ENCODE data around the gene RDH8. TPM values are rescaled to one million over a fixed set of nuclear protein-coding genes. Genes with fewer than 3 reads are reported as not detected.

Gene RDH8
- total and polyA plus RNA-seq, 2 of the 8 experiments (the other 6 are each of a cell fraction or from before 2014, with no cell fraction given): 0.38 TPM; not detected in 1

- no peak for TF ChIP-seq KDM1A (IDR thresholded peaks at IDR 0.05; ENCODE audit: borderline replicate concordance, low read length)
- no peak for TF ChIP-seq RAD21 (IDR thresholded peaks at IDR 0.05 in 1 of 2, conservative IDR thresholded peaks at IDR 0.05 in 1 of 2; ENCODE audit: low read depth in 2 of 2, low read length in 2 of 2)
- no peak for TF ChIP-seq SIX5 (IDR thresholded peaks at IDR 0.05; ENCODE audit: low read depth, low read length)
- no peak for TF ChIP-seq SAP30 (IDR thresholded peaks at IDR 0.05; ENCODE audit: insufficient read depth, insufficient replicate concordance, low read length)
- TF ChIP-seq TCF12 (IDR thresholded peaks at IDR 0.05; ENCODE audit: low read depth, low read length): no peak
- no peak for TF ChIP-seq ZNF274 (IDR thresholded peaks at IDR 0.05; ENCODE audit: borderline replicate concordance, extremely low read depth, low read length)
- no peak for TF ChIP-seq SIN3A (conservative IDR thresholded peaks at IDR 0.05 in 1 of 2, IDR thresholded peaks at IDR 0.05 in 1 of 2; ENCODE audit: low read depth in 1 of 2, low read length in 2 of 2)
- TF ChIP-seq BRCA1 (IDR thresholded peaks at IDR 0.05; ENCODE audit: low read depth, low read length): no peak
These were observed 3.5 kb upstream of the RDH8 start (continued) for GRCh38 chr19:10009714-10010224.

All from H1 (cell line).